DOHH2 (cell line): ENCODE results near the gene ADK.

Experiments used
- H3F3A ChIP-seq: fragments of 200-600 bp; sonication (generic), shearing (Covaris generic); 2 replicates; pipeline ENCODE4 v1.6.0; 2016; ENCODE audit warnings: antibody characterized with exemption, mild to moderate bottlenecking; ENCODE audit not compliant: control insufficient read depth, insufficient read depth
- H3K27ac ChIP-seq: fragments of 200-600 bp; sonication (generic); 2 replicates; pipeline ENCODE4 v1.5.1; 2014; ENCODE audit warnings: low read depth, mild to moderate bottlenecking, low read length, moderate library complexity
- H3K27me3 ChIP-seq: fragments of 200-600 bp; sonication (generic); 2 replicates; pipeline ENCODE4 v1.6.1; 2014; ENCODE audit warnings: mild to moderate bottlenecking, low read length, mixed read lengths; ENCODE audit not compliant: control insufficient read depth
- H3K36me3 ChIP-seq: fragments of 200-600 bp; sonication (generic); 2 replicates; pipeline ENCODE4 v1.6.1; 2014; ENCODE audit warnings: mild to moderate bottlenecking, low read length, moderate library complexity, mixed read lengths; ENCODE audit not compliant: control insufficient read depth
- H3K4me1 ChIP-seq: fragments of 200-600 bp; sonication (generic); 2 replicates; pipeline ENCODE4 v1.6.1; 2014; ENCODE audit warnings: mild to moderate bottlenecking, low read length, mixed read lengths; ENCODE audit not compliant: control insufficient read depth
- H3K4me2 ChIP-seq: fragments of 200-600 bp; sonication (generic); 2 replicates; pipeline ENCODE4 v1.6.0; 2014; ENCODE audit warnings: mild to moderate bottlenecking, low read length, moderate library complexity
- H3K4me3 ChIP-seq: fragments of 200-600 bp; sonication (generic); 2 replicates; pipeline ENCODE4 v1.5.1; 2014; ENCODE audit warnings: mild to moderate bottlenecking, low read length, mixed read lengths
- H3K79me2 ChIP-seq: fragments of 200-600 bp; sonication (generic); 2 replicates; pipeline ENCODE4 v1.6.1; 2014; ENCODE audit warnings: mild to moderate bottlenecking, low read length, mixed read lengths; ENCODE audit not compliant: control insufficient read depth
- H3K9me2 ChIP-seq: fragments of 200-600 bp; sonication (generic); replicated peaks from 2 replicates; pipeline ENCODE4 v1.6.1; 2014; ENCODE audit warnings: mild to moderate bottlenecking, low read length, mixed read lengths; ENCODE audit not compliant: control insufficient read depth
- H3K9me3 ChIP-seq: fragments of 200-600 bp; sonication (generic); 2 replicates; pipeline ENCODE4 v1.6.1; 2014; ENCODE audit warnings: antibody characterized with exemption, low read length, mixed read lengths; ENCODE audit not compliant: control insufficient read depth, insufficient read depth
- H4K20me1 ChIP-seq: fragments of 200-600 bp; sonication (generic); 2 replicates; pipeline ENCODE4 v1.6.0; 2014; ENCODE audit warnings: low read depth, mild to moderate bottlenecking, antibody characterized with exemption, low read length, moderate library complexity; ENCODE audit not compliant: control insufficient read depth, insufficient read depth
- EZH2phosphoT487 ChIP-seq: fragments of 200-600 bp; sonication (generic); IDR thresholded peaks from 2 replicates; pipeline ENCODE4 v1.6.1; 2017; ENCODE audit warnings: borderline replicate concordance, mild to moderate bottlenecking, antibody characterized with exemption, low read length, moderate library complexity, mixed read lengths
- TF ChIP-seq, protein P1 (sequence below): fragments of 200-600 bp; sonication (generic); IDR thresholded peaks from one replicate; pipeline ENCODE4 v1.5.1; 2014; ENCODE audit warnings: antibody characterized with exemption, mild to moderate bottlenecking, low read depth, low read length; ENCODE audit not compliant: poor library complexity, severe bottlenecking

ADK gene

DNA sequence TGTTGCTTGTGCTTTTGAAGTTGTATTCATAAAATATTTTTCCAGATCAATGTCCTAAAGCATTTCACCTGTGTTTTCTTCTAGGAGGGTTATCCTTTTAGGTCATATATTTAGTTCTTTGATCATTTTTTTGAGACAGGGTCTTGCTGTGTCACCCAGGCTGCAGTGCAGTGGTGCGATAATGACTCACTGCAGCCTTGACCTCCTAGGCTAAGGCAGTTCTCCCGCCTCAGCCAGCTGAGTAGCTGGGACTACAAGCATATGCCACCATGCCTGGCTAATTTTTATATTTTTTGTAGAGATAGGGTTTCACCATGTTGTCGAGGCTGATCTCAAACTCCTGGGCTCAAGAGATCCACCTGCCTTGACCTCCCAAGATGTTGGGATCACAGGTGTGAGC lies 359.6 kb downstream of the ADK start:
- TF ChIP-seq EZH2phosphoT487, result no peak
- TF ChIP-seq, protein P1, sequence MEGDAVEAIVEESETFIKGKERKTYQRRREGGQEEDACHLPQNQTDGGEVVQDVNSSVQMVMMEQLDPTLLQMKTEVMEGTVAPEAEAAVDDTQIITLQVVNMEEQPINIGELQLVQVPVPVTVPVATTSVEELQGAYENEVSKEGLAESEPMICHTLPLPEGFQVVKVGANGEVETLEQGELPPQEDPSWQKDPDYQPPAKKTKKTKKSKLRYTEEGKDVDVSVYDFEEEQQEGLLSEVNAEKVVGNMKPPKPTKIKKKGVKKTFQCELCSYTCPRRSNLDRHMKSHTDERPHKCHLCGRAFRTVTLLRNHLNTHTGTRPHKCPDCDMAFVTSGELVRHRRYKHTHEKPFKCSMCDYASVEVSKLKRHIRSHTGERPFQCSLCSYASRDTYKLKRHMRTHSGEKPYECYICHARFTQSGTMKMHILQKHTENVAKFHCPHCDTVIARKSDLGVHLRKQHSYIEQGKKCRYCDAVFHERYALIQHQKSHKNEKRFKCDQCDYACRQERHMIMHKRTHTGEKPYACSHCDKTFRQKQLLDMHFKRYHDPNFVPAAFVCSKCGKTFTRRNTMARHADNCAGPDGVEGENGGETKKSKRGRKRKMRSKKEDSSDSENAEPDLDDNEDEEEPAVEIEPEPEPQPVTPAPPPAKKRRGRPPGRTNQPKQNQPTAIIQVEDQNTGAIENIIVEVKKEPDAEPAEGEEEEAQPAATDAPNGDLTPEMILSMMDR, result no peak
- no peaks in the 10 kb centered on the region for H4K20me1 ChIP-seq
- H3K9me3 ChIP-seq, result peaks cover 16% of the 10 kb centered on the region; the same call in 1 of the 2 replicates
- H3K9me2 ChIP-seq, result no peaks in the 10 kb centered on the region
- no peaks in the 10 kb centered on the region; the same call in 1 of the 2 replicates for H3K36me3 ChIP-seq
- no peaks in the 10 kb centered on the region for H3K79me2 ChIP-seq
- H3K4me2 ChIP-seq, result no peak overlapping the region
- no peak overlapping the region for H3K27ac ChIP-seq
- H3K4me3 ChIP-seq, result no peak overlapping the region
- H3K27me3 ChIP-seq, result no peaks in the 10 kb centered on the region
- H3F3A ChIP-seq, result no peaks in the 10 kb centered on the region
- no peaks in the 10 kb centered on the region for H3K4me1 ChIP-seq

DNA sequence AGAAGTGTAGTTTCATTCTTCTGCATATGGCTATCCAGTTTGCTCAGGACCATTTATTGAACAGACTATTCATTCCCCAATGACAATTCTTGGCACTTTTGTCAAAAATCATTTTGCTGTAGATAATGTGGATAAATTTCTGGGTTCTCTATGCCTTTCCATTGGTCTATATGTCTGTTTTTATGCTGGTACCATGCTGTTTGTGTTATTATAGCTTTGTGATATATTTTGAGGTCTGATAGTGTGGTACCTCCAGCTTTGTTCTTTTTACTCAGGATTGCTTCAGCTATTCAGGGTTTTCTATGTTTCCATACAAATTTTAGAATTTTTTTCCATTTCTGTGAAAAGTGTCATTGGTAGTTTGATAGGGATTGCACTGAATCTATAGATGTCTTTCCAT lies 360.0 kb downstream of the ADK start:
- Histone ChIP-seq H3K79me2 (no peaks in the 10 kb centered on the region), H4K20me1 (no peaks in the 10 kb centered on the region), H3K4me1 (no peaks in the 10 kb centered on the region), H3K9me2 (no peaks in the 10 kb centered on the region), H3K27me3 (no peaks in the 10 kb centered on the region), H3K36me3 (no peaks in the 10 kb centered on the region; the same call in 1 of the 2 replicates), H3K27ac (no peak overlapping the region), H3F3A (no peaks in the 10 kb centered on the region), H3K4me3 (no peak overlapping the region), H3K9me3 (peaks cover 16% of the 10 kb centered on the region; the same call in 1 of the 2 replicates), H3K4me2 (no peak overlapping the region)
- no peak for TF ChIP-seq EZH2phosphoT487
- TF ChIP-seq, protein P1, result no peak

DNA sequence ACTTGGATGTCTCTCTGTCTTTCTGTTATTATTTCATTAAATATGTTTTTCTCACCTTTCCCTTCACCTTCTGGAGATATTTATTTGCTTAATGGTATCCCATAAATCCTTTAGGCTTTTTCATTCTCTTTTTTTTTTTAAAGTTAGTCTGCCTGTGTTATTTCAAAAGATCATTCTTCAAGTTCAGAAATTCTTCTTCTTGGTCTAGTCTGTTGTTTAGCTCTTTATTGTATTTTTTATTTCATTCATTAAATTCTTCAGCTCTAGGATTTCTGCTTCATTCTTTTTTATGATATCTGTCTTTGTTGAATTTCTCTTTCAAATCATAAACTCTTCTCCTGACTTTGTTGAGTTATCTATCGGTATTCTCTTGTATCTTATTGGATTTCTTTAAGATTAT lies 363.3 kb downstream of the ADK start:
- H3K4me1 ChIP-seq, result no peaks in the 10 kb centered on the region
- H3K9me3 ChIP-seq, result peaks cover 16% of the 10 kb centered on the region; the same call in 1 of the 2 replicates
- H3K79me2 ChIP-seq, result no peaks in the 10 kb centered on the region
- no peaks in the 10 kb centered on the region for H3F3A ChIP-seq
- H3K4me2 ChIP-seq, result no peak overlapping the region
- no peak overlapping the region for H3K27ac ChIP-seq
- H3K9me2 ChIP-seq, result no peaks in the 10 kb centered on the region
- TF ChIP-seq EZH2phosphoT487, result no peak
- TF ChIP-seq, protein P1, result no peak
- H3K36me3 ChIP-seq, result no peaks in the 10 kb centered on the region
- no peaks in the 10 kb centered on the region for H3K27me3 ChIP-seq
- H3K4me3 ChIP-seq, result no peak overlapping the region
- no peaks in the 10 kb centered on the region for H4K20me1 ChIP-seq

DNA sequence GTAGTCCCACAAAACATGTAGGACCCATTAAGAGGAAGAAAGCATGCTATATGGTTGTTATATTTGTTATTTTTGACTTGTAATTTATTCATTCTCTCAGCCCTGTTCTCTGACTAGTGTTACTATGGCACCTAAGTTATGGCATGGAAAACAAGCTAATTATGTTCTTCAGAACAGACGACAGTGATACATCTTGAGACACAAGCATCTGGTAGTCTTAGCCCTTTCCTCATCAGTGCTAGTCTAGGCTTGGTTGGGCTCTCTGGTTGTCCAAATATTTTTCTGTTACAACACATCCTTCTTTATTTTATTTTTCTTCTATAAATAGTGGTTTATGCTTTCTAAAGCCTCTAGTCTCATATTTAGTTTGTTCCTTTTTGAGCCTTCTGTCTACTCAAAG lies 367.0 kb downstream of the ADK start:
- H3K79me2 ChIP-seq, result no peaks in the 10 kb centered on the region
- H3K27me3 ChIP-seq, result no peaks in the 10 kb centered on the region
- no peak overlapping the region for H3K4me3 ChIP-seq
- H3K4me1 ChIP-seq, result no peaks in the 10 kb centered on the region
- no peaks in the 10 kb centered on the region for H3K36me3 ChIP-seq
- 0 out of 2 replicates have a peak, but pooled peaks cover 2% of the 10 kb centered on the region for H3K9me3 ChIP-seq
- H3K9me2 ChIP-seq, result no peaks in the 10 kb centered on the region
- H3K27ac ChIP-seq, result no peak overlapping the region
- TF ChIP-seq, protein P1, result no peak
- TF ChIP-seq EZH2phosphoT487, result no peak
- no peak overlapping the region for H3K4me2 ChIP-seq
- H3F3A ChIP-seq, result no peaks in the 10 kb centered on the region
- H4K20me1 ChIP-seq, result no peaks in the 10 kb centered on the region
